AG04450 (cell line): ENCODE measurements around the gene SULT2A1. TPM values are rescaled to one million over a fixed set of nuclear protein-coding genes. Genes with fewer than 3 reads are reported as not detected.
"Not testable (repeated sequence)": the region's sequence is repeated elsewhere in the genome, so short reads cannot be mapped to it uniquely, and the experiment has no call there.

Experiments used
- CTCF ChIA-PET: fragments of 300-600, 350-600 bp; formaldehyde crosslinking; extraction: SDS; loops from one replicate; lab custom pipeline; 2022; ENCODE audit warnings: antibody characterized with exemption, inconsistent platforms; lab: Charles Lee
- POLR2A ChIA-PET: fragments of 350-600 bp; formaldehyde crosslinking; extraction: SDS; loops from one replicate; lab custom pipeline; 2021; ENCODE audit warnings: antibody characterized with exemption, inconsistent platforms; lab: Yijun Ruan, JAX
- DNase-seq: peaks from one replicate; pipeline ENCODE4 v3.0.0-alpha.2; 2011; ENCODE audit warnings: low read depth, low spot score
- H3K27ac ChIP-seq: one replicate; pipeline ENCODE4 v1.5.1; 2012; ENCODE audit warnings: low read depth, low read length, control low read depth
- H3K27me3 ChIP-seq: one replicate; pipeline ENCODE4 v1.6.0; 2012; ENCODE audit warnings: low read length; ENCODE audit not compliant: control insufficient read depth, insufficient read depth
- H3K4me3 ChIP-seq: 2 replicates; pipeline ENCODE4 v1.5.1; 2011; ENCODE audit warnings: mild to moderate bottlenecking, low read depth, low read length, control low read depth
- H3K9me3 ChIP-seq: 2 replicates; pipeline ENCODE4 v1.5.1; 2012; ENCODE audit warnings: low read length; ENCODE audit not compliant: control insufficient read depth, insufficient read depth
- polyA minus RNA-seq: library from RNA; depleted of rRNA, polyadenylated mRNA; stranded (reverse); fragments of >200 nt; gene quantifications from 2 replicates; pipeline ENCODE4 v1.2.3, GENCODE V29; 2011; rRNA and poly(A)+ RNA removed
- polyA plus RNA-seq: library from polyadenylated mRNA; depleted of rRNA; stranded (reverse); fragments of >200 nt; gene quantifications from 2 replicates; pipeline ENCODE4 v1.2.3, GENCODE V29; 2011; rRNA removed
- TF ChIP-seq, protein P1 (sequence below): IDR thresholded peaks from 2 replicates; pipeline ENCODE4 v1.5.1; 2011; ENCODE audit warnings: low read depth, low read length, control low read depth, inconsistent platforms

SULT2A1 gene, protein sequence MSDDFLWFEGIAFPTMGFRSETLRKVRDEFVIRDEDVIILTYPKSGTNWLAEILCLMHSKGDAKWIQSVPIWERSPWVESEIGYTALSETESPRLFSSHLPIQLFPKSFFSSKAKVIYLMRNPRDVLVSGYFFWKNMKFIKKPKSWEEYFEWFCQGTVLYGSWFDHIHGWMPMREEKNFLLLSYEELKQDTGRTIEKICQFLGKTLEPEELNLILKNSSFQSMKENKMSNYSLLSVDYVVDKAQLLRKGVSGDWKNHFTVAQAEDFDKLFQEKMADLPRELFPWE
- not detected in 2 replicates for polyA plus RNA-seq
- polyA minus RNA-seq, result not detected in 2 replicates

DNA sequence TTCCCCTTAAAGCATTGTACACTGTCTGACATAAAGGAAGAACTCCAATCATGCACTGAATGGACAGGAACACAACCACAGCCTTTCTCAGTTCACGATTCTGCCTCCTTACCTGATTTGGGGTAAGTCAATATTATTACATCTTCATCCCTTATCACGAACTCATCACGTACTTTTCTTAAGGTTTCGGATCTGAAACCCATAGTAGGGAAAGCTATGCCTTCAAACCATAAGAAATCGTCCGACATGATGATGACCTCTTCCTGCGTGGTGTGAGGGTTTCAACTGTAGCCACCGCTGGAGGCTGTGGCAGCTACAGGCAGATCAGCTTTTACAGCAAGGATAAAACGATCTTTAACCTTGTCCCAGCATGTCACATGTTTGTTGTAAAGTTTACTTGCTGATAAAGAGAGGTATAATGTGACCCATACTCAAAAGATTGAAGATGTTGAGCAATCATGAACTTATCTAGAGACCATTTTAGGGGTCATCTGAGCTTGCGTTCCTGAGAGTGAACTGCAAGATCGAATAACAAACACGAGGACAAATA is at the start of gene SULT2A1:
TSS of gene SULT2A1 (minus strand) at position 306 of the 550 bp plus-strand sequence. CDS start at position 248, 58 bp downstream.
- TF ChIP-seq, protein P1, sequence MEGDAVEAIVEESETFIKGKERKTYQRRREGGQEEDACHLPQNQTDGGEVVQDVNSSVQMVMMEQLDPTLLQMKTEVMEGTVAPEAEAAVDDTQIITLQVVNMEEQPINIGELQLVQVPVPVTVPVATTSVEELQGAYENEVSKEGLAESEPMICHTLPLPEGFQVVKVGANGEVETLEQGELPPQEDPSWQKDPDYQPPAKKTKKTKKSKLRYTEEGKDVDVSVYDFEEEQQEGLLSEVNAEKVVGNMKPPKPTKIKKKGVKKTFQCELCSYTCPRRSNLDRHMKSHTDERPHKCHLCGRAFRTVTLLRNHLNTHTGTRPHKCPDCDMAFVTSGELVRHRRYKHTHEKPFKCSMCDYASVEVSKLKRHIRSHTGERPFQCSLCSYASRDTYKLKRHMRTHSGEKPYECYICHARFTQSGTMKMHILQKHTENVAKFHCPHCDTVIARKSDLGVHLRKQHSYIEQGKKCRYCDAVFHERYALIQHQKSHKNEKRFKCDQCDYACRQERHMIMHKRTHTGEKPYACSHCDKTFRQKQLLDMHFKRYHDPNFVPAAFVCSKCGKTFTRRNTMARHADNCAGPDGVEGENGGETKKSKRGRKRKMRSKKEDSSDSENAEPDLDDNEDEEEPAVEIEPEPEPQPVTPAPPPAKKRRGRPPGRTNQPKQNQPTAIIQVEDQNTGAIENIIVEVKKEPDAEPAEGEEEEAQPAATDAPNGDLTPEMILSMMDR, result no peak
- ChIA-PET POLR2A (no interaction called here), CTCF (interaction anchor here (1.2 kb wide), 1 partner anchor 17 kb away, joined by 6 read pairs; no protein-coding TSS in a partner anchor)
- Histone ChIP-seq H3K27me3 (peaks cover 4% of the 10 kb centered on the region), H3K27ac (no peak within 1 kb of the TSS), H3K4me3 (no peak within 1 kb of the TSS), H3K9me3 (no peaks in the 10 kb centered on the region)
- no peak for DNase-seq

DNA sequence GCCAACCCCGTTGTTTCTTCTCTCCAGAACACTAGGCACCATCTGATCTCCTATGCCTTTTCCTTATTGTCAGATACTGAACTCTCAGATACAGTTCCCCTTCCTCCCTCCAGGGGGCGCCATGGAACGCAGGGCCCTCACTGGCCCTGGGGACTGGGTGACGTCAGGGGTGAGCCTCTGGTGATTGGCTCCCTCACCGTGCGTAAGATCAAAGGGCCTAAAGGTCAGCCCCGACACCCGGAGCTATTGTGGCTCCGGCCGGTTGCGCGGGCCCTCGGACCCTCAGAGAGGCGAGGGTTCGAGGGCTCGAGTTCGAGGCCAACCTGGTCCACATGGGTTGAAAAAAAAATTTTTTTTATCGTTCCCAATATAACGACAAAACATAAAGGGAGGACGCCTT is 42.5 kb upstream of the SULT2A1 start:
- H3K27me3 ChIP-seq, H3K9me3 ChIP-seq, H3K4me3 ChIP-seq, POLR2A ChIA-PET, H3K27ac ChIP-seq, DNase-seq, CTCF ChIA-PET: not testable (repeated sequence)

DNA sequence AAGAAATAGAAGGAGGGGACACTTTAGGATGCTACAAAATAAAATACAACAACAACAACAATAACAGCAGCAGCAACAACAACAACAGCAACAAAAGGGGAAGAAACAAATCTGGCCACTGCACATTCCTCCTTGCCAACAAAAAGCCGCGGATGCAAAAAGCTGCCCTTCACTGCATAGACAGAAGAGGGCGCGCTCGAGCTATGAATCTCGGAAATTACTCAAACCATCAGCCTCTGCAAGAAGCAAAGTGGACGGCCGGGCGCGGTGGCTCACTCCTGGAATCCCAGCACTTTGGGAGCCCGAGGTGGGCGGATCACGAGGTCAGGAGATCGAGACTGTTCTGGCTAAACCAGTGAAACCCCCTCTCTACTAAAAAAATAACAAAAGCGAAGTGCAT is 34.0 kb upstream of the SULT2A1 start:
- POLR2A ChIA-PET, CTCF ChIA-PET, DNase-seq: not testable (repeated sequence)

DNA sequence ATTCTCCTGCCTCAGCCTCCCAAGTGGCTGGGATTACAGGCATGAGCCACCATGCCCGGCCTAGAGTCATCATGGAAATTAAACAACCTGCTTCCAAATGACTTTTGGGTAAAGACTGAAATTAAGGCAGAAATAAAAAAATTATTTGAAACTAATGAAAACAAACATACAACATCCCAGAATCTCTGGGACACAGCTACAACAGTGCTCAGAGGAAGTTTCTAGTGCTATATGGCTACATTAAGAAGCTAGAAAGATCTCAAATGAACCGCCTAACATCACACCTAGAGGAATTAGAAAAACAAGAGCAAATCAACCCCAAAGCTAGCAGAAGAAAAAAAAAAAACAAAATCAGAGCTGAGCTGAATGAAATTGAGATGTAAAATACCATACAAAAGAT is 24.1 kb upstream of the SULT2A1 start:
- H3K27ac ChIP-seq, H3K4me3 ChIP-seq, POLR2A ChIA-PET, H3K9me3 ChIP-seq, DNase-seq, CTCF ChIA-PET, H3K27me3 ChIP-seq: not testable (repeated sequence)

More for the DNA sequence above, 34.0 kb upstream of the SULT2A1 start:
- not testable (repeated sequence) for H3K27me3 ChIP-seq, H3K4me3 ChIP-seq, H3K9me3 ChIP-seq, H3K27ac ChIP-seq

DNA sequence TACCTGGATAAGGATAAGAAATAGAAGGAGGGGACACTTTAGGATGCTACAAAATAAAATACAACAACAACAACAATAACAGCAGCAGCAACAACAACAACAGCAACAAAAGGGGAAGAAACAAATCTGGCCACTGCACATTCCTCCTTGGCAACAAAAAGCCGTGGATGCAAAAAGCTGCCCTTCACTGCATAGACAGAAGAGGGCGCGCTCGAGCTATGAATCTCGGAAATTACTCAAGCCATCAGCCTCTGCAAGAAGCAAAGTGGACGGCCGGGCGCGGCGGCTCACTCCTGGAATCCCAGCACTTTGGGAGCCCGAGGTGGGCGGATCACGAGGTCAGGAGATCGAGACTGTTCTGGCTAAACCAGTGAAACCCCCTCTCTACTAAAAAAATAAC is 23.2 kb upstream of the SULT2A1 start:
- H3K27ac ChIP-seq, H3K4me3 ChIP-seq, CTCF ChIA-PET, H3K27me3 ChIP-seq, POLR2A ChIA-PET, H3K9me3 ChIP-seq, DNase-seq: not testable (repeated sequence)

DNA sequence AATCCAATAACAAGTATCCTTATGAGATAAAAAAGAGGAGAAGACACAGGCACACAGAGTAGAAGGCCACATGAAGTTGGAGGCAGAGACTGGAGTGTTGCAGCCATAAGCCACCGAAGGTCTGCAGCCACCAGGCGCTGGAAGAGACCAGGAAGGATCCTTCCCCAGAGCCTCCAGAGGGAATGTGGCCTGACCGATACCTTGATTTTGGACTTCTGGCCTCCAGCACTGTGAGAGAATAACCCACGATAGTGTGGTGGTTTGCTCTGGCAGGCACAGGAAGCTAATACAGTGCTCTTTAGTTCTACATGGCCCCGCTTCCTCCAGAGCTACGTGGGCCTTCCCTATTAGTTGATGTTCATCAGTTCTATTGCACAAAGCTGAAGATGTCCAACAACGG is 15.3 kb upstream of the SULT2A1 start:
- Histone ChIP-seq H3K27ac (no peak overlapping the region), H3K9me3 (no peaks in the 10 kb centered on the region), H3K27me3 (no peaks in the 10 kb centered on the region), H3K4me3 (no peak overlapping the region)
- TF ChIP-seq, protein P1, result no peak
- CTCF ChIA-PET, result no interaction called here
- POLR2A ChIA-PET, result no interaction called here
- DNase-seq, result no peak

DNA sequence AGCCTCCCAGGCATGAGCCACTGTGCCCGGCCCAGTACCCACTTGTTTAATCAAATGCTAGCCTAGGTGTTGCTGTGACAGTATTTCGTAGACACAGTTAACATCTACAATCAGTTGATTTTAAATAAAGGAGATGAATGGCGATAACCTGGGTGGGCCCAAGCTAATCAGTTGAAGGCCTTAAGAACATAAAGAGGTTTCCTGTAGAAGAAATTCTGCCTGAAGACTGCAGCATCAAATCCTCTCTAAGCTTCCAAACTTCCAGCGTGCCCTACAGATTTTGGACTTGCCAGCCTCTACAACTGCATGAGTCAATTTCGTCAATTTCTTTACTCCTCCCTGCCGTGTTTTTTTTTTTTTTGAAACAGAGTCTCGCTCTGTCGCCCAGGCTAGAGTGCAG is 13.2 kb upstream of the SULT2A1 start:
- no peak overlapping the region for H3K27ac ChIP-seq
- DNase-seq, result no peak
- TF ChIP-seq, protein P1, result no peak
- ChIA-PET CTCF (no interaction called here), POLR2A (no interaction called here)
- H3K27me3 ChIP-seq, result no peaks in the 10 kb centered on the region
- no peak overlapping the region for H3K4me3 ChIP-seq
- 0 out of 2 replicates have a peak, but pooled peaks cover 3% of the 10 kb centered on the region for H3K9me3 ChIP-seq
